SK-N-MC (cell line): ENCODE measurements around the gene UGDH.

Experiments
- EZH2 ChIP-seq: fragments of 200-600 bp; sonication (generic); IDR thresholded peaks from one replicate; pipeline ENCODE4 v1.6.1; 2017; ENCODE audit warnings: antibody characterized with exemption
- POLR2AphosphoS5 ChIP-seq: IDR thresholded peaks from 2 replicates; pipeline ENCODE4 v1.6.1; 2012; ENCODE audit warnings: mild to moderate bottlenecking, low read depth, low read length, borderline replicate concordance

DNA sequence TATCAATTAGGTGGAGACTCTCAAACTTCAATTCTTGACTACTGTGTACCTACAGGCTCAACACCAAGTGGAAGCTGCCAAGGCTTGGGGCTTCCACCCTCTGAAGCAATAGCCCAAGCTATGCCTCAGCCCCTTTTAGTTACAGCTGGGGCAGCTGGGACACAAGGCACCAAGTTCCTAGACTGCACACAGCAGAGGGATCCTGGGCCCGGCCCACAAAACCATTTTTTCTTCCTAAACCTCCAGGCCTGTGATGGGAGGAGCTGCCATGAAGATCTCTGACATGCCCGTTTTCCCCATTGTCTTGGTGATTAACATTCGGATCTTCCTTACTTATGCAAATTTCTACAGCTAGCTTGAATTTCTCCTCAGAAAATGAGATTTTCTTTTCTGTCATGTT, 3.4 kb upstream of the UGDH start:
- TF ChIP-seq POLR2AphosphoS5 (no peak), EZH2 (no peak)
